ENCODE measurements around the gene FBXL16. TPM values are rescaled to one million over a fixed set of nuclear protein-coding genes. Genes with fewer than 3 reads are reported as not detected.

FBXL16 gene
- total and polyA plus RNA-seq, 9 of the 15 experiments (the other 6 are each of a cell fraction or from before 2014, with no cell fraction given): 0.21 to 8.2 (median 1.7) TPM

DNA sequence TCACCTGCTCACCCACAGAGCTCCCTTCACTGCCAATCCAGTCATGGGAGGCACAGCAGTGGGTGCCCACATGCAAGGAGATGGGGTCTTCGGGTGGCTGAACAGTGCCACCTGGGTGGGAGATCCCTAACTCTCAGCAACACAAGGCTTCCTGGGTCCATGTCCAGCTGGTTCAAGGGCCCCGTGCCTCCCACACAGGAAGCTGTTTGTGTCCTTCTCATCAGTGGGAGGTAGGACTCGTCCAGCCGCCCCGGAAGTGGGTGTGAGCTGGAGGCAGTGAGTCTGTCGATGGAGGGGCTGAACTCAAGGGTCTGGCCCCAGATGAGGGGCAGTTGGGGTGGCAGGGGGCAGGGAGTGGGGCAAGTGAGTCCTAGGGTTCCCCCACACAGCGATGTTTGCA lies 1.6 kb downstream of the FBXL16 start:
- whole genome bisulfite sequencing (ENCODE audit: insufficient coverage, low coverage, missing lambda C conversion rate): 11% methylated on average over 6 of the region's 7 CpGs
- Histone ChIP-seq H2AFZ (ENCODE audit: low read depth, low read length) (no peak overlapping the region), H3K4me3 (no peak overlapping the region), H3K79me2 (ENCODE audit: control insufficient read depth, insufficient read depth, low read length) (no peaks in the 10 kb centered on the region), H3K9me3 (replicated peaks; ENCODE audit: control insufficient read depth, insufficient read depth, low read depth, low read length) (no peaks in the 10 kb centered on the region), H3K4me2 (ENCODE audit: insufficient read depth, low read length) (no peak overlapping the region), H3K9me1 (ENCODE audit: control insufficient read depth, insufficient read depth, low read length) (peaks cover 6% of the 10 kb centered on the region), H4K20me1 (replicated peaks; ENCODE audit: control insufficient read depth, insufficient read depth, low read length) (peaks cover 39% of the 10 kb centered on the region), H3K27ac (ENCODE audit: extremely low read depth, low read depth, low read length) (no peak overlapping the region), H3K27me3 (ENCODE audit: control insufficient read depth in 2 of 2, insufficient read depth in 2 of 2, low read length in 2 of 2) (peaks cover 11 to 64% of the 10 kb centered on the region in 2 experiments; a peak in 4 of 5 replicates), H3K36me3 (ENCODE audit: control insufficient read depth, insufficient read depth, low read length) (no peaks in the 10 kb centered on the region), H3K9ac (ENCODE audit: insufficient read depth in 1 of 2, low read depth in 2 of 2, low read length in 2 of 2) (peak overlapping the region in 1 of 2 experiments; percentile 26; a peak in 1 of 4 replicates), H3K4me1 (replicated peaks in 1 of 2; ENCODE audit: control insufficient read depth in 2 of 2, insufficient read depth in 2 of 2, low read length in 2 of 2) (peaks cover 0 to 67% of the 10 kb centered on the region in 2 experiments; a peak in 3 of 5 replicates)
- ATAC-seq (no peak), DNase-seq (ENCODE audit: extremely low read depth in 1 of 4, low spot score in 3 of 4) (no peak), FAIRE-seq (no peak)
- intact Hi-C loops (cut with micrococcal nuclease): no loop called here
- in situ Hi-C loops (cut with MboI): no loop called here
- TF ChIP-seq ELF2 (CRISPR knock-in tag; IDR thresholded peaks at IDR 0.05) (no peak), MTA3 (IDR thresholded peaks at IDR 0.05; ENCODE audit: borderline replicate concordance) (no peak), IFI16 (CRISPR knock-in tag; IDR thresholded peaks at IDR 0.05) (no peak), CBFB (CRISPR knock-in tag; IDR thresholded peaks at IDR 0.05) (no peak), HOXB6 (CRISPR knock-in tag; IDR thresholded peaks at IDR 0.05; ENCODE audit: borderline replicate concordance) (no peak), KLF10 (CRISPR knock-in tag; IDR thresholded peaks at IDR 0.05) (no peak)
- TF ChIP-seq, protein P1, sequence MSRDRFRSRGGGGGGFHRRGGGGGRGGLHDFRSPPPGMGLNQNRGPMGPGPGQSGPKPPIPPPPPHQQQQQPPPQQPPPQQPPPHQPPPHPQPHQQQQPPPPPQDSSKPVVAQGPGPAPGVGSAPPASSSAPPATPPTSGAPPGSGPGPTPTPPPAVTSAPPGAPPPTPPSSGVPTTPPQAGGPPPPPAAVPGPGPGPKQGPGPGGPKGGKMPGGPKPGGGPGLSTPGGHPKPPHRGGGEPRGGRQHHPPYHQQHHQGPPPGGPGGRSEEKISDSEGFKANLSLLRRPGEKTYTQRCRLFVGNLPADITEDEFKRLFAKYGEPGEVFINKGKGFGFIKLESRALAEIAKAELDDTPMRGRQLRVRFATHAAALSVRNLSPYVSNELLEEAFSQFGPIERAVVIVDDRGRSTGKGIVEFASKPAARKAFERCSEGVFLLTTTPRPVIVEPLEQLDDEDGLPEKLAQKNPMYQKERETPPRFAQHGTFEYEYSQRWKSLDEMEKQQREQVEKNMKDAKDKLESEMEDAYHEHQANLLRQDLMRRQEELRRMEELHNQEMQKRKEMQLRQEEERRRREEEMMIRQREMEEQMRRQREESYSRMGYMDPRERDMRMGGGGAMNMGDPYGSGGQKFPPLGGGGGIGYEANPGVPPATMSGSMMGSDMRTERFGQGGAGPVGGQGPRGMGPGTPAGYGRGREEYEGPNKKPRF (IDR thresholded peaks at IDR 0.05; ENCODE audit: low read depth, low read length): no peak
- TF ChIP-seq, protein P2, sequence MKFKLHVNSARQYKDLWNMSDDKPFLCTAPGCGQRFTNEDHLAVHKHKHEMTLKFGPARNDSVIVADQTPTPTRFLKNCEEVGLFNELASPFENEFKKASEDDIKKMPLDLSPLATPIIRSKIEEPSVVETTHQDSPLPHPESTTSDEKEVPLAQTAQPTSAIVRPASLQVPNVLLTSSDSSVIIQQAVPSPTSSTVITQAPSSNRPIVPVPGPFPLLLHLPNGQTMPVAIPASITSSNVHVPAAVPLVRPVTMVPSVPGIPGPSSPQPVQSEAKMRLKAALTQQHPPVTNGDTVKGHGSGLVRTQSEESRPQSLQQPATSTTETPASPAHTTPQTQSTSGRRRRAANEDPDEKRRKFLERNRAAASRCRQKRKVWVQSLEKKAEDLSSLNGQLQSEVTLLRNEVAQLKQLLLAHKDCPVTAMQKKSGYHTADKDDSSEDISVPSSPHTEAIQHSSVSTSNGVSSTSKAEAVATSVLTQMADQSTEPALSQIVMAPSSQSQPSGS (CRISPR knock-in tag; IDR thresholded peaks at IDR 0.05): no peak
- TF ChIP-seq, protein P3, sequence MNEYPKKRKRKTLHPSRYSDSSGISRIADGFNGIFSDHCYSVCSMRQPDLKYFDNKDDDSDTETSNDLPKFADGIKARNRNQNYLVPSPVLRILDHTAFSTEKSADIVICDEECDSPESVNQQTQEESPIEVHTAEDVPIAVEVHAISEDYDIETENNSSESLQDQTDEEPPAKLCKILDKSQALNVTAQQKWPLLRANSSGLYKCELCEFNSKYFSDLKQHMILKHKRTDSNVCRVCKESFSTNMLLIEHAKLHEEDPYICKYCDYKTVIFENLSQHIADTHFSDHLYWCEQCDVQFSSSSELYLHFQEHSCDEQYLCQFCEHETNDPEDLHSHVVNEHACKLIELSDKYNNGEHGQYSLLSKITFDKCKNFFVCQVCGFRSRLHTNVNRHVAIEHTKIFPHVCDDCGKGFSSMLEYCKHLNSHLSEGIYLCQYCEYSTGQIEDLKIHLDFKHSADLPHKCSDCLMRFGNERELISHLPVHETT (CRISPR knock-in tag; conservative IDR thresholded peaks at IDR 0.05 in 1 of 2, IDR thresholded peaks at IDR 0.05 in 1 of 2): no peak
- CTCF ChIA-PET (ENCODE audit: low intra/inter-chr PET ratio): no interaction called here
- BruUV-seq (replicated peaks): no TSS peak
- POLR2A ChIA-PET: interaction anchor here (0.6 to 1.4 kb wide), 3 partner anchors 17 to 107 kb away, joined by 3 to 5 read pairs (median 3); partner anchors contain the start of genes ANTKMT and CIAO3

Measured in K562 (cell line).